HepG2 (cell line): Measurements from ENCODE around the gene PIM3. TPM values are rescaled to one million over a fixed set of nuclear protein-coding genes. Genes with fewer than 3 reads are reported as not detected.
A peak's percentile ranks its signal among the peaks of the same experiment; 100 is the strongest.

ENCODE experiments used
- DBP ChIP-seq: sonication (generic); formaldehyde crosslinking; IDR thresholded peaks from 2 replicates; pipeline ENCODE4 v1.4.0; 2020; ENCODE audit warnings: missing genetic modification reagents; ENCODE audit errors: not compliant biosample characterization
- HBP1 ChIP-seq: IDR thresholded peaks from 2 replicates; pipeline ENCODE4 v1.6.1; 2016; ENCODE audit warnings: low read depth, control low read depth
- HOXA7 ChIP-seq: sonication (generic); formaldehyde crosslinking; IDR thresholded peaks from 2 replicates; pipeline ENCODE4 v1.8.1; 2022; ENCODE audit warnings: mild to moderate bottlenecking, missing genetic modification reagents, moderate library complexity
- LRRFIP1 ChIP-seq: sonication (generic); formaldehyde crosslinking; conservative IDR thresholded peaks from 2 replicates; pipeline ENCODE4 v1.4.0; 2020; ENCODE audit warnings: missing genetic modification reagents
- MLLT10 ChIP-seq: sonication (generic); formaldehyde crosslinking; IDR thresholded peaks from 2 replicates; pipeline ENCODE4 v1.4.0; 2020; ENCODE audit warnings: missing genetic modification reagents
- PCBP1 ChIP-seq: fragments of 200-400 bp; formaldehyde crosslinking; IDR thresholded peaks from 2 replicates; pipeline ENCODE4 v1.6.1; 2017; ENCODE audit warnings: mild to moderate bottlenecking, low read depth, low read length, borderline replicate concordance
- PHF20 ChIP-seq: sonication (generic); formaldehyde crosslinking; IDR thresholded peaks from 2 replicates; pipeline ENCODE4 v1.5.0; 2020; ENCODE audit warnings: mild to moderate bottlenecking, missing genetic modification reagents
- PRMT3 ChIP-seq: sonication (generic); formaldehyde crosslinking; IDR thresholded peaks from 2 replicates; pipeline ENCODE4 v1.8.1; 2022; ENCODE audit warnings: low read depth, mild to moderate bottlenecking, moderate library complexity, missing genetic modification reagents, borderline replicate concordance
- RAD21 ChIP-seq: fragments of 450-650 bp; formaldehyde crosslinking; IDR thresholded peaks from 2 replicates; pipeline ENCODE4 v1.5.0; 2020; ENCODE audit warnings: mild to moderate bottlenecking
- STAG1 ChIP-seq: sonication (generic); formaldehyde crosslinking; IDR thresholded peaks from 2 replicates; pipeline ENCODE4 v1.4.0; 2020; ENCODE audit warnings: missing genetic modification reagents
- TEAD2 ChIP-seq: sonication (generic); formaldehyde crosslinking; IDR thresholded peaks from 2 replicates; pipeline ENCODE4 v1.9.0; 2021; ENCODE audit warnings: missing genetic modification reagents
- ZBTB7A ChIP-seq: sonication (generic); formaldehyde crosslinking; IDR thresholded peaks from 2 replicates; pipeline ENCODE4 v1.8.0; 2022; ENCODE audit warnings: mild to moderate bottlenecking, missing genetic modification reagents
- ZNF354B ChIP-seq: sonication (generic); formaldehyde crosslinking; IDR thresholded peaks from 2 replicates; pipeline ENCODE4 v1.8.0; 2022; ENCODE audit warnings: mild to moderate bottlenecking, missing genetic modification reagents
- ZNF430 ChIP-seq: sonication (generic); formaldehyde crosslinking; IDR thresholded peaks from 2 replicates; pipeline ENCODE4 v1.9.0; 2021; ENCODE audit warnings: mild to moderate bottlenecking, missing genetic modification reagents
- ZNF713 ChIP-seq: sonication (generic); formaldehyde crosslinking; IDR thresholded peaks from 2 replicates; pipeline ENCODE4 v1.4.0; 2020; ENCODE audit warnings: mild to moderate bottlenecking, missing genetic modification reagents
- polyA plus RNA-seq, 8 experiments: library from polyadenylated mRNA; depleted of rRNA in 3 of 8; stranded (reverse) in 7 of 8; unstranded in 1 of 8; fragments of >200 nt; fragmentation: Illumina TruSeq in 4 of 8; extraction: Trizol in 4 of 8; gene quantifications; 2 replicates each; pipeline versions ENCODE4 v1.2.1 to v1.2.3, GENCODE V29; 2011 to 2016; ENCODE audit warnings: low read depth in 4 of 8, missing spikeins in 1 of 8, mixed read lengths in 1 of 8; ENCODE audit not compliant: insufficient read depth in 1 of 8
- total RNA-seq, 5 experiments: library from RNA; depleted of rRNA; stranded (reverse); fragments of >200 nt; fragmentation: Illumina TruSeq; extraction: Trizol; gene quantifications; 2 replicates each; pipeline ENCODE4 v1.2.3, GENCODE V29; 2016; ENCODE audit warnings: low read depth in 1 of 5
- TF ChIP-seq, protein P1 (sequence below): sonication (generic); formaldehyde crosslinking; IDR thresholded peaks from 2 replicates; pipeline ENCODE4 v1.4.0; 2020; ENCODE audit warnings: missing genetic modification reagents
- TF ChIP-seq, protein P2 (sequence below): sonication (generic); formaldehyde crosslinking; IDR thresholded peaks from 2 replicates; pipeline ENCODE4 v1.4.0; 2020; ENCODE audit warnings: missing genetic modification reagents
- TF ChIP-seq, protein P3 (sequence below): sonication (generic); formaldehyde crosslinking; IDR thresholded peaks from 2 replicates; pipeline ENCODE4 v1.5.0; 2020; ENCODE audit warnings: missing genetic modification reagents, mild to moderate bottlenecking, borderline replicate concordance

The PIM3 gene
- total and polyA plus RNA-seq, 2 of the 13 experiments (the other 11 are each of a cell fraction or from before 2014, with no cell fraction given), result 21.6 to 31.2 TPM

- TF ChIP-seq, protein P1, sequence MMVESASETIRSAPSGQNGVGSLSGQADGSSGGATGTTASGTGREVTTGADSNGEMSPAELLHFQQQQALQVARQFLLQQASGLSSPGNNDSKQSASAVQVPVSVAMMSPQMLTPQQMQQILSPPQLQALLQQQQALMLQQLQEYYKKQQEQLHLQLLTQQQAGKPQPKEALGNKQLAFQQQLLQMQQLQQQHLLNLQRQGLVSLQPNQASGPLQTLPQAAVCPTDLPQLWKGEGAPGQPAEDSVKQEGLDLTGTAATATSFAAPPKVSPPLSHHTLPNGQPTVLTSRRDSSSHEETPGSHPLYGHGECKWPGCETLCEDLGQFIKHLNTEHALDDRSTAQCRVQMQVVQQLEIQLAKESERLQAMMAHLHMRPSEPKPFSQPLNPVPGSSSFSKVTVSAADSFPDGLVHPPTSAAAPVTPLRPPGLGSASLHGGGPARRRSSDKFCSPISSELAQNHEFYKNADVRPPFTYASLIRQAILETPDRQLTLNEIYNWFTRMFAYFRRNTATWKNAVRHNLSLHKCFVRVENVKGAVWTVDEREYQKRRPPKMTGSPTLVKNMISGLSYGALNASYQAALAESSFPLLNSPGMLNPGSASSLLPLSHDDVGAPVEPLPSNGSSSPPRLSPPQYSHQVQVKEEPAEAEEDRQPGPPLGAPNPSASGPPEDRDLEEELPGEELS (CRISPR knock-in tag), result peak; percentile 59; the same call in 1 of the 2 replicates
- TF ChIP-seq HOXA7 (CRISPR knock-in tag) (no peak), RAD21 (CRISPR knock-in tag) (peak; percentile 62), ZNF430 (CRISPR knock-in tag) (0 out of 2 replicates have a peak, but pooled peaks have one; percentile 58), PCBP1 (peak; percentile 58; the same call in 1 of the 2 replicates), STAG1 (0 out of 2 replicates have a peak, but pooled peaks have one; percentile 12), PHF20 (CRISPR knock-in tag) (peak; percentile 32; the same call in 1 of the 2 replicates), PRMT3 (CRISPR knock-in tag) (0 out of 2 replicates have a peak, but pooled peaks have one; percentile 23), MLLT10 (CRISPR knock-in tag) (no peak), TEAD2 (CRISPR knock-in tag) (no peak), ZBTB7A (peak; percentile 70; the same call in 1 of the 2 replicates), ZNF713 (CRISPR knock-in tag) (0 out of 2 replicates have a peak, but pooled peaks have one; percentile 4), DBP (no peak), HBP1 (CRISPR knock-in tag) (peak; percentile 10; the same call in 1 of the 2 replicates), LRRFIP1 (CRISPR knock-in tag) (no peak), ZNF354B (CRISPR knock-in tag) (no peak)
- TF ChIP-seq, protein P2, sequence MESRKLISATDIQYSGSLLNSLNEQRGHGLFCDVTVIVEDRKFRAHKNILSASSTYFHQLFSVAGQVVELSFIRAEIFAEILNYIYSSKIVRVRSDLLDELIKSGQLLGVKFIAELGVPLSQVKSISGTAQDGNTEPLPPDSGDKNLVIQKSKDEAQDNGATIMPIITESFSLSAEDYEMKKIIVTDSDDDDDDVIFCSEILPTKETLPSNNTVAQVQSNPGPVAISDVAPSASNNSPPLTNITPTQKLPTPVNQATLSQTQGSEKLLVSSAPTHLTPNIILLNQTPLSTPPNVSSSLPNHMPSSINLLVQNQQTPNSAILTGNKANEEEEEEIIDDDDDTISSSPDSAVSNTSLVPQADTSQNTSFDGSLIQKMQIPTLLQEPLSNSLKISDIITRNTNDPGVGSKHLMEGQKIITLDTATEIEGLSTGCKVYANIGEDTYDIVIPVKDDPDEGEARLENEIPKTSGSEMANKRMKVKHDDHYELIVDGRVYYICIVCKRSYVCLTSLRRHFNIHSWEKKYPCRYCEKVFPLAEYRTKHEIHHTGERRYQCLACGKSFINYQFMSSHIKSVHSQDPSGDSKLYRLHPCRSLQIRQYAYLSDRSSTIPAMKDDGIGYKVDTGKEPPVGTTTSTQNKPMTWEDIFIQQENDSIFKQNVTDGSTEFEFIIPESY (CRISPR knock-in tag), result 0 out of 2 replicates have a peak, but pooled peaks have one; percentile 12
- TF ChIP-seq, protein P3, sequence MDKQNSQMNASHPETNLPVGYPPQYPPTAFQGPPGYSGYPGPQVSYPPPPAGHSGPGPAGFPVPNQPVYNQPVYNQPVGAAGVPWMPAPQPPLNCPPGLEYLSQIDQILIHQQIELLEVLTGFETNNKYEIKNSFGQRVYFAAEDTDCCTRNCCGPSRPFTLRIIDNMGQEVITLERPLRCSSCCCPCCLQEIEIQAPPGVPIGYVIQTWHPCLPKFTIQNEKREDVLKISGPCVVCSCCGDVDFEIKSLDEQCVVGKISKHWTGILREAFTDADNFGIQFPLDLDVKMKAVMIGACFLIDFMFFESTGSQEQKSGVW (CRISPR knock-in tag), result peak; percentile 61; the same call in 1 of the 2 replicates
These were observed 1.6 kb downstream of the PIM3 start (continued) for GRCh38 chr22:49962012-49962750.
